HCT116 (cell line): Measurements from ENCODE around the gene EWSR1. TPM values are rescaled to one million over a fixed set of nuclear protein-coding genes. Genes with fewer than 3 reads are reported as not detected.
A peak's percentile ranks its signal among the peaks of the same experiment; 100 is the strongest.

ENCODE experiments used
- ATAC-seq: fragments of 200-7000 bp; cut with Tn5 transposase; 2 replicates; pipeline ENCODE4 v1.9.1; 2020; ENCODE audit warnings: mild to moderate bottlenecking, moderate library complexity
- BruUV-seq: library from RNA; stranded (reverse); fragments of 400-500 nt; replicated peaks from 2 replicates; lab custom pipeline; 2021; lab: Mats Ljungman, UMichigan
- CTCF ChIA-PET: fragments of 300-600 bp; sonication (Branson Sonifier 250); formaldehyde crosslinking; loops from one replicate; lab custom pipeline; 2021; ENCODE audit warnings: antibody characterized with exemption; lab: Charles Lee
- POLR2A ChIA-PET: fragments of 300-600, 350-600 bp; sonication (Branson Sonifier 250); formaldehyde crosslinking; loops from one replicate; lab custom pipeline; 2021; ENCODE audit warnings: antibody characterized with exemption; lab: Charles Lee
- RAD21 ChIA-PET, 2 experiments: fragments of 300-600 bp; sonication (Branson Sonifier 250); formaldehyde crosslinking; loops; one replicate each; lab custom pipeline; 2023; ENCODE audit warnings: low total read pairs in 2 of 2; ENCODE audit not compliant: uncharacterized antibody in 2 of 2, unreplicated experiment in 2 of 2, low non-redundant PET in 1 of 2; lab: Charles Lee
- DNase-seq: peaks from one replicate; pipeline ENCODE4 v3.0.0-alpha.2; 2010; ENCODE audit warnings: low read depth, low spot score
- H2AFZ ChIP-seq: fragments of 200-600 bp; shearing (Covaris generic), sonication (generic); 2 replicates; pipeline ENCODE4 v1.6.1; 2017; ENCODE audit warnings: low read depth, mixed run types, mixed read lengths, antibody characterized with exemption, low read length; ENCODE audit not compliant: poor library complexity, severe bottlenecking
- H3K27ac ChIP-seq: 2 replicates; pipeline ENCODE4 v1.5.1; 2012; ENCODE audit warnings: low read depth, low read length
- H3K27me3 ChIP-seq: fragments of 200-600 bp; sonication (generic); 2 replicates; pipeline ENCODE4 v1.6.1; 2016; ENCODE audit warnings: mixed run types, low read length, mixed read lengths; ENCODE audit not compliant: insufficient read depth
- H3K36me3 ChIP-seq, 2 experiments: fragments of 200-500 bp in 1 of 2; fragments of 200-600 bp in 1 of 2; sonication (Bioruptor generic) in 1 of 2; sonication (generic) in 1 of 2; 2 replicates each; pipeline versions ENCODE4 v1.5.1 to v1.6.1; 2014 to 2016; ENCODE audit warnings: low read length in 2 of 2, inconsistent platforms in 1 of 2, mixed read lengths in 1 of 2, mixed run types in 1 of 2; ENCODE audit not compliant: insufficient read depth in 2 of 2, control insufficient read depth in 1 of 2
- H3K4me1 ChIP-seq, 2 experiments: fragments of 200-600 bp in 1 of 2; sonication (generic) in 1 of 2; 2 replicates each; pipeline versions ENCODE4 v1.5.1 to v1.6.1; 2012 to 2017; ENCODE audit warnings: low read length in 2 of 2, inconsistent platforms in 1 of 2, mild to moderate bottlenecking in 1 of 2, mixed read lengths in 1 of 2, mixed run types in 1 of 2, moderate library complexity in 1 of 2; ENCODE audit not compliant: insufficient read depth in 2 of 2, control insufficient read depth in 1 of 2
- H3K4me2 ChIP-seq: fragments of 200-600 bp; sonication (generic); 2 replicates; pipeline ENCODE4 v1.6.1; 2017; ENCODE audit warnings: mixed run types, low read length, mixed read lengths
- H3K4me3 ChIP-seq, 2 experiments: fragments of 200-600 bp in 1 of 2; sonication (generic) in 1 of 2; replicated peaks in 1 of 2; 2 replicates each; pipeline ENCODE4 v1.5.1; 2011 to 2016; ENCODE audit warnings: low read length in 2 of 2, control low read depth in 1 of 2, low read depth in 1 of 2, mild to moderate bottlenecking in 1 of 2, mixed read lengths in 1 of 2, mixed run types in 1 of 2
- H3K79me2 ChIP-seq: fragments of 200-600 bp; sonication (generic); 2 replicates; pipeline ENCODE4 v1.6.1; 2017; ENCODE audit warnings: mild to moderate bottlenecking, mixed run types, low read length, moderate library complexity, mixed read lengths; ENCODE audit not compliant: insufficient read depth
- H3K9ac ChIP-seq: fragments of 200-600 bp; sonication (generic); 2 replicates; pipeline ENCODE4 v1.6.1; 2016; ENCODE audit warnings: low read length, mixed read lengths
- H3K9me2 ChIP-seq: fragments of 200-600 bp; sonication (generic), shearing (Covaris generic); 2 replicates; pipeline ENCODE4 v1.6.1; 2017; ENCODE audit warnings: mixed run types, mild to moderate bottlenecking, moderate library complexity; ENCODE audit not compliant: insufficient read depth
- H3K9me3 ChIP-seq, 2 experiments: fragments of 200-500 bp in 1 of 2; fragments of 200-600 bp in 1 of 2; sonication (Bioruptor generic) in 1 of 2; sonication (generic) in 1 of 2; 2 replicates each; pipeline ENCODE4 v1.6.1; 2014 to 2017; ENCODE audit warnings: low read length in 2 of 2, mixed read lengths in 2 of 2, inconsistent platforms in 1 of 2, low read depth in 1 of 2, mild to moderate bottlenecking in 1 of 2, mixed run types in 1 of 2, moderate library complexity in 1 of 2; ENCODE audit not compliant: control insufficient read depth in 1 of 2, insufficient read depth in 1 of 2
- H4K20me1 ChIP-seq: fragments of 200-600 bp; sonication (generic), shearing (Covaris generic); 2 replicates; pipeline ENCODE4 v1.6.1; 2017; ENCODE audit warnings: mixed run types, mild to moderate bottlenecking, moderate library complexity; ENCODE audit not compliant: insufficient read depth
- CBX3 ChIP-seq: IDR thresholded peaks from 2 replicates; pipeline ENCODE4 v1.6.1; 2012; ENCODE audit warnings: low read depth
- CEBPB ChIP-seq: IDR thresholded peaks from 2 replicates; pipeline ENCODE4 v1.6.1; 2012; ENCODE audit warnings: low read depth
- EGR1 ChIP-seq: IDR thresholded peaks from 2 replicates; pipeline ENCODE4 v1.6.1; 2012; ENCODE audit warnings: low read depth
- FOSL1 ChIP-seq: IDR thresholded peaks from 2 replicates; pipeline ENCODE4 v1.6.1; 2012; ENCODE audit warnings: low read depth
- POLR2A ChIP-seq: IDR thresholded peaks from 2 replicates; pipeline ENCODE4 v1.7.0; 2011; ENCODE audit warnings: borderline replicate concordance; ENCODE audit not compliant: insufficient read depth, insufficient read length; ENCODE audit errors: extremely low read depth
- YY1 ChIP-seq: IDR thresholded peaks from 2 replicates; pipeline ENCODE4 v1.6.1; 2011; ENCODE audit warnings: low read length, low read depth, moderate library complexity, mild to moderate bottlenecking; ENCODE audit not compliant: insufficient replicate concordance; ENCODE audit errors: extremely low read depth
- intact Hi-C: fragments of 100-400 bp; cut with micrococcal nuclease; formaldehyde crosslinking; loops from 2 replicates; pipeline ENCODE4 v1.10.0; 2022
- total RNA-seq: library from RNA; stranded (reverse); gene quantifications from one replicate; pipeline ENCODE4 v1.2.1, GENCODE V29; 2021; ENCODE audit not compliant: unreplicated experiment
- TF ChIP-seq, protein P1 (sequence below), 3 experiments: fragments of 200-600 bp in 1 of 3; sonication (generic) in 1 of 3; IDR thresholded peaks in 2 of 3; conservative IDR thresholded peaks in 1 of 3; 2 replicates each; pipeline ENCODE4 v1.5.1; 2012 to 2017; ENCODE audit warnings: low read depth in 2 of 3, low read length in 2 of 3, antibody characterized with exemption in 1 of 3, borderline replicate concordance in 1 of 3, control low read depth in 1 of 3, mild to moderate bottlenecking in 1 of 3, mixed read lengths in 1 of 3, mixed run types in 1 of 3, moderate library complexity in 1 of 3; ENCODE audit not compliant: insufficient read depth in 1 of 3

EWSR1 gene
- total RNA-seq, 1 experiment from 2014 or later, result 335 TPM

- RAD21 ChIA-PET, result no interaction called here
- H3K4me3 ChIP-seq, result no peak overlapping the region
- no peak overlapping the region for H2AFZ ChIP-seq
- H3K4me2 ChIP-seq, result no peak overlapping the region
- no peaks in the 10 kb centered on the region for H3K36me3 ChIP-seq
- DNase-seq, result no peak
- no peak for TF ChIP-seq CEBPB
- TF ChIP-seq POLR2A, result no peak
- no peak for TF ChIP-seq CBX3
- TF ChIP-seq FOSL1, result no peak
- TF ChIP-seq EGR1, result no peak
- POLR2A ChIA-PET, result no interaction called here
- H3K79me2 ChIP-seq, result peaks cover 5% of the 10 kb centered on the region; the same call in 1 of the 2 replicates
- H3K9ac ChIP-seq, result no peak overlapping the region
- intact Hi-C loops, result no loop called here
- CTCF ChIA-PET, result interaction anchor here (1.1 kb wide), 1 partner anchor 13 kb away, joined by 7 read pairs; no protein-coding TSS in a partner anchor
- H3K4me1 ChIP-seq, result peaks cover 26 to 44% of the 10 kb centered on the region in 2 experiments
- no peak for ATAC-seq
- BruUV-seq, result no TSS peak
- H3K27ac ChIP-seq, result peak overlapping the region; percentile 35; the same call in 1 of the 2 replicates
- no peaks in the 10 kb centered on the region for H3K9me2 ChIP-seq
- no peaks in the 10 kb centered on the region for H3K27me3 ChIP-seq
- no peaks in the 10 kb centered on the region for H4K20me1 ChIP-seq
- no peaks in the 10 kb centered on the region for H3K9me3 ChIP-seq
These were observed 44.4 kb downstream of the EWSR1 start for GRCh38 chr22:29312218-29313125.

- Histone ChIP-seq H3K79me2 (no peaks in the 10 kb centered on the region; the same call in 1 of the 2 replicates), H4K20me1 (no peaks in the 10 kb centered on the region), H3K27ac (no peak overlapping the region), H3K27me3 (no peaks in the 10 kb centered on the region), H3K4me2 (no peak overlapping the region), H3K36me3 (no peaks in the 10 kb centered on the region), H2AFZ (no peak overlapping the region), H3K4me3 (no peak overlapping the region), H3K9me2 (no peaks in the 10 kb centered on the region), H3K4me1 (peaks cover 22 to 37% of the 10 kb centered on the region in 2 experiments)
- RAD21 ChIA-PET, result no interaction called here
- BruUV-seq, result no TSS peak
- CTCF ChIA-PET, result interaction anchor here (1.1 kb wide), 1 partner anchor 12 kb away, joined by 7 read pairs; no protein-coding TSS in a partner anchor
- ATAC-seq, result peak; percentile 42
- TF ChIP-seq YY1, result no peak
- TF ChIP-seq, protein P1, sequence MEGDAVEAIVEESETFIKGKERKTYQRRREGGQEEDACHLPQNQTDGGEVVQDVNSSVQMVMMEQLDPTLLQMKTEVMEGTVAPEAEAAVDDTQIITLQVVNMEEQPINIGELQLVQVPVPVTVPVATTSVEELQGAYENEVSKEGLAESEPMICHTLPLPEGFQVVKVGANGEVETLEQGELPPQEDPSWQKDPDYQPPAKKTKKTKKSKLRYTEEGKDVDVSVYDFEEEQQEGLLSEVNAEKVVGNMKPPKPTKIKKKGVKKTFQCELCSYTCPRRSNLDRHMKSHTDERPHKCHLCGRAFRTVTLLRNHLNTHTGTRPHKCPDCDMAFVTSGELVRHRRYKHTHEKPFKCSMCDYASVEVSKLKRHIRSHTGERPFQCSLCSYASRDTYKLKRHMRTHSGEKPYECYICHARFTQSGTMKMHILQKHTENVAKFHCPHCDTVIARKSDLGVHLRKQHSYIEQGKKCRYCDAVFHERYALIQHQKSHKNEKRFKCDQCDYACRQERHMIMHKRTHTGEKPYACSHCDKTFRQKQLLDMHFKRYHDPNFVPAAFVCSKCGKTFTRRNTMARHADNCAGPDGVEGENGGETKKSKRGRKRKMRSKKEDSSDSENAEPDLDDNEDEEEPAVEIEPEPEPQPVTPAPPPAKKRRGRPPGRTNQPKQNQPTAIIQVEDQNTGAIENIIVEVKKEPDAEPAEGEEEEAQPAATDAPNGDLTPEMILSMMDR (IDR thresholded peaks at IDR 0.05 in 2 of 3, conservative IDR thresholded peaks at IDR 0.05 in 1 of 3; ENCODE audit: borderline replicate concordance in 1 of 3, insufficient read depth in 1 of 3, low read depth in 2 of 3, low read length in 2 of 3), result peak in 2 of 3 experiments; percentile 74 to 89; a peak in 4 of 6 replicates
- TF ChIP-seq, all 23 proteins: peak for 1
- POLR2A ChIA-PET, result no interaction called here
- Histone ChIP-seq H3K9ac (no peak overlapping the region), H3K9me3 (no peaks in the 10 kb centered on the region)
- DNase-seq, result peak; percentile 34
- intact Hi-C loops, result no loop called here
These were observed 45.1 kb downstream of the EWSR1 start for GRCh38 chr22:29313126-29313575.
